PC-9 (cell line): ENCODE measurements around the gene MICAL3. TPM values are rescaled to one million over a fixed set of nuclear protein-coding genes. Genes with fewer than 3 reads are reported as not detected.

Experiments
- BruUV-seq: library from RNA; stranded (reverse); fragments of 400-500 nt; replicated peaks from 2 replicates; lab custom pipeline; 2021; lab: Mats Ljungman, UMichigan
- CTCF ChIA-PET: fragments of 300-600 bp; sonication (Branson Sonifier 250); formaldehyde crosslinking; loops from one replicate; lab custom pipeline; 2022; ENCODE audit warnings: antibody characterized with exemption; lab: Charles Lee
- POLR2A ChIA-PET: fragments of 300-600 bp; sonication (Branson Sonifier 250); formaldehyde crosslinking; loops from one replicate; lab custom pipeline; 2022; ENCODE audit warnings: antibody characterized with exemption; ENCODE audit not compliant: unreplicated experiment; lab: Charles Lee
- DNase-seq, 2 experiments: peaks; one replicate each; pipeline versions ENCODE4 v3.0.0 to v3.0.0-alpha.2; 2015 to 2022; ENCODE audit warnings: mixed read lengths in 1 of 2
- H2AFZ ChIP-seq: fragments of 200-600 bp; sonication (generic); 2 replicates; pipeline ENCODE4 v1.8.1; 2017; ENCODE audit warnings: antibody characterized with exemption
- H3F3A ChIP-seq: fragments of 200-600 bp; sonication (generic); 2 replicates; pipeline ENCODE4 v1.8.1; 2017; ENCODE audit warnings: antibody characterized with exemption, mild to moderate bottlenecking, low read depth; ENCODE audit not compliant: insufficient read depth
- H3K27ac ChIP-seq: fragments of 200-600 bp; sonication (generic); 2 replicates; pipeline ENCODE4 v1.6.1; 2016; ENCODE audit warnings: mixed run types
- H3K27me3 ChIP-seq: fragments of 200-600 bp; sonication (generic); 2 replicates; pipeline ENCODE4 v1.6.1; 2016; ENCODE audit warnings: low read depth, mixed run types; ENCODE audit not compliant: insufficient read depth
- H3K36me3 ChIP-seq: fragments of 200-600 bp; sonication (generic); 2 replicates; pipeline ENCODE4 v1.6.1; 2016; ENCODE audit warnings: low read depth, mixed run types
- H3K4me1 ChIP-seq: fragments of 200-600 bp; sonication (generic); replicated peaks from 2 replicates; pipeline ENCODE4 v1.6.1; 2016; ENCODE audit warnings: mixed run types; ENCODE audit not compliant: insufficient read depth
- H3K4me2 ChIP-seq: fragments of 200-600 bp; sonication (generic); 2 replicates; pipeline ENCODE4 v1.6.1; 2017; ENCODE audit warnings: mixed run types
- H3K4me3 ChIP-seq: fragments of 200-600 bp; sonication (generic); 2 replicates; pipeline ENCODE4 v1.6.1; 2016; ENCODE audit warnings: mixed run types
- H3K79me2 ChIP-seq: fragments of 200-600 bp; sonication (generic); 2 replicates; pipeline ENCODE4 v1.6.1; 2017; ENCODE audit warnings: low read depth, mixed run types
- H3K9me2 ChIP-seq: fragments of 200-600 bp; sonication (generic); 2 replicates; pipeline ENCODE4 v1.8.1; 2017; ENCODE audit warnings: mild to moderate bottlenecking; ENCODE audit not compliant: insufficient read depth
- H3K9me3 ChIP-seq: fragments of 200-600 bp; sonication (generic); 2 replicates; pipeline ENCODE4 v1.8.1; 2016; ENCODE audit warnings: low read depth; ENCODE audit not compliant: insufficient read depth
- H4K20me1 ChIP-seq: fragments of 200-600 bp; sonication (generic); 2 replicates; pipeline ENCODE4 v1.8.1; 2017; ENCODE audit not compliant: insufficient read depth
- CTCF ChIP-seq: fragments of 200-600 bp; sonication (generic); conservative IDR thresholded peaks from 2 replicates; pipeline ENCODE4 v1.6.1; 2017; ENCODE audit warnings: mixed run types, antibody characterized with exemption, mild to moderate bottlenecking, moderate library complexity
- EZH2 ChIP-seq: fragments of 200-600 bp; sonication (generic); IDR thresholded peaks from 2 replicates; pipeline ENCODE4 v1.8.0; 2017; ENCODE audit warnings: antibody characterized with exemption, low read depth
- intact Hi-C: fragments of 100-400 bp; cut with micrococcal nuclease; formaldehyde crosslinking; loops from one replicate; pipeline ENCODE4 v1.10.0; 2022; ENCODE audit not compliant: unreplicated experiment
- total RNA-seq: library from RNA; stranded (reverse); gene quantifications from 2 replicates; pipeline ENCODE4 v1.2.3, GENCODE V29; 2021

MICAL3 gene
- total RNA-seq, 1 experiment from 2014 or later: 27.4 TPM

GRCh38 chr22:17869285-17870096, 154.9 kb downstream of the MICAL3 start:
- no peak for DNase-seq
- Histone ChIP-seq H3K27me3 (no peaks in the 10 kb centered on the region), H3K79me2 (no peaks in the 10 kb centered on the region), H3F3A (no peaks in the 10 kb centered on the region), H4K20me1 (no peaks in the 10 kb centered on the region), H2AFZ (no peak overlapping the region), H3K27ac (no peak overlapping the region), H3K36me3 (no peaks in the 10 kb centered on the region), H3K4me3 (no peak overlapping the region), H3K9me3 (no peaks in the 10 kb centered on the region), H3K9me2 (no peaks in the 10 kb centered on the region), H3K4me2 (no peak overlapping the region), H3K4me1 (no peaks in the 10 kb centered on the region)
- ChIA-PET CTCF (no interaction called here), POLR2A (interaction anchor here (0.6 kb wide), 1 partner anchor 22 kb away, joined by 3 read pairs; no protein-coding TSS in a partner anchor)
- intact Hi-C loops: no loop called here
- TF ChIP-seq CTCF: no peak
- TF ChIP-seq EZH2: no peak
- no TSS peak for BruUV-seq

- POLR2A ChIA-PET: no interaction called here
Observed at GRCh38 chr22:17868771-17869170, 155.6 kb downstream of the MICAL3 start.

GRCh38 chr22:17867160-17867785, 157.1 kb downstream of the MICAL3 start:
- Histone ChIP-seq H3K4me2 (no peak overlapping the region), H3F3A (no peaks in the 10 kb centered on the region), H3K4me1 (no peaks in the 10 kb centered on the region), H3K4me3 (no peak overlapping the region), H3K79me2 (no peaks in the 10 kb centered on the region), H3K27me3 (no peaks in the 10 kb centered on the region), H3K36me3 (no peaks in the 10 kb centered on the region), H2AFZ (no peak overlapping the region), H3K27ac (no peak overlapping the region), H4K20me1 (no peaks in the 10 kb centered on the region), H3K9me3 (no peaks in the 10 kb centered on the region), H3K9me2 (no peaks in the 10 kb centered on the region)
- ChIA-PET POLR2A (no interaction called here), CTCF (no interaction called here)
- TF ChIP-seq EZH2 (no peak), CTCF (no peak)
- intact Hi-C loops: no loop called here
- no peak for DNase-seq
- no TSS peak for BruUV-seq

More at GRCh38 chr22:17868771-17869170, 155.6 kb downstream of the MICAL3 start:
- Histone ChIP-seq H3F3A (no peaks in the 10 kb centered on the region), H3K4me1 (no peaks in the 10 kb centered on the region), H3K9me2 (no peaks in the 10 kb centered on the region), H3K27ac (no peak overlapping the region), H3K4me3 (no peak overlapping the region), H2AFZ (no peak overlapping the region), H3K9me3 (no peaks in the 10 kb centered on the region), H3K27me3 (no peaks in the 10 kb centered on the region), H3K79me2 (no peaks in the 10 kb centered on the region), H4K20me1 (no peaks in the 10 kb centered on the region), H3K4me2 (no peak overlapping the region), H3K36me3 (no peaks in the 10 kb centered on the region)
- BruUV-seq: no TSS peak
- no peak for DNase-seq
- CTCF ChIA-PET: no interaction called here
- TF ChIP-seq CTCF: no peak
- no peak for TF ChIP-seq EZH2
- intact Hi-C loops: no loop called here
